Measurements from ENCODE around the gene PSG6. TPM values are rescaled to one million over a fixed set of nuclear protein-coding genes. Genes with fewer than 3 reads are reported as not detected.
"Not testable (repeated sequence)": the region's sequence is repeated elsewhere in the genome, so short reads cannot be mapped to it uniquely, and the experiment has no call there.

The PSG6 gene
- total RNA-seq, 1 experiment from 2014 or later: 0.79 TPM

DNA sequence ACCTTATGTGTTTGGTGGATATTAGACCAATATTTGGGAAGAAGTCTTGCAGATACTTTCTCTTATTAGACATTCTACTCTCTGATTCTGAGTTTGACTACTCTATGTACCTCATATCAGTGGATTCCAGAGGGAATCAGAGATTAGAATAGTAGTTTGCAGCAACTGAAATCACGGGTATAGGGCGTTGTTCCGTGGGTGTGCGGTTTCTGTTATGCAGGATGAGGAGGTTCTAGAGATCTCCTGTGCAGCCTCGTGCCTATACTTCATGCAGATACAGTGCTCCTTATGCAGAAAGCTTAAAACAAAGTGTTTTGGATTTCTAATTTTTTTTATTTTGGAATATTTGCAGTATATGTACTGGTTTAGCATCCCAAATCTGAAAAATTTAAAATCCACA lies 6.0 kb downstream of the PSG6 start:
- DNase-seq (ENCODE audit: low read depth): not testable (repeated sequence)

DNA sequence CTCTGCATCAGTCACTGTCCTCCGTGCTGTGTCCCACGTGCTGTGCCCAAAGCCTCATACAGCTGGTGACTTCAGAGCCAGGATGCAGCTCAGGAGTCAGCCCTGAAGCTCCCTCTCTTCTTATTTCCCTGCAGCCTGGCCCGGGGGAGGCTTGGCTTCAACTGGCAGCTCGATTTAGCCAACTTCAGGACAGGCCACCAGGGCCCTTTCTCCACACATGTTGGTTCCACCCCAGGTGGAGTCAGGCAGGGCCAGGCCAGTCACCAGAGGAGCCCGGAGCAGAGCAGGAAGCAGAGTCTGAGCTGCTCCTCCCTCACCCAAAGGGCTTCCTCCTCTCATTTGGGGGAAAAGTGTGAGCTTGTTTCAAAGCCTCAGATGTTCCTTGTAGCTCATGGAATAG lies 11.5 kb downstream of the PSG6 start:
- not testable (repeated sequence) for DNase-seq (ENCODE audit: low read depth)

DNA sequence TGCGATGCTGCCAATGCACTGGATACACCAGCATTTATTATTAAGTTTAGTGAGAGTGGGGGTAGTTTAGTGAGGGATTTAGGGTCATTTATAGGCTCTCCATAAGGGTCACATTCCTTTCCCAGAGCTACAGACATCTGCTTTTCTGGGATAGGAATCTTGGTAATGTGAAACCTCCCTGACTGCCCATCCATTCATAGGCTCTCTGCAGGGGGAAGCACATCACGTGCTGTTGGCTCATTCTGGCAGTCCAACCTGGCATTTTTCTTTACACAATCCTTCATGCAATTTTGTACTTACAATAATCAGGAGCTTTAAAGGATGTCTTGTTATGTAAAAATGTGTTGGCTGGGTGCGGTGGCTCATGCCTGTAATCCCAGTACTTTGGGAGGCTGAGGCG lies 17.1 kb downstream of the PSG6 start:
- DNase-seq (ENCODE audit: low read depth): not testable (repeated sequence)

DNA sequence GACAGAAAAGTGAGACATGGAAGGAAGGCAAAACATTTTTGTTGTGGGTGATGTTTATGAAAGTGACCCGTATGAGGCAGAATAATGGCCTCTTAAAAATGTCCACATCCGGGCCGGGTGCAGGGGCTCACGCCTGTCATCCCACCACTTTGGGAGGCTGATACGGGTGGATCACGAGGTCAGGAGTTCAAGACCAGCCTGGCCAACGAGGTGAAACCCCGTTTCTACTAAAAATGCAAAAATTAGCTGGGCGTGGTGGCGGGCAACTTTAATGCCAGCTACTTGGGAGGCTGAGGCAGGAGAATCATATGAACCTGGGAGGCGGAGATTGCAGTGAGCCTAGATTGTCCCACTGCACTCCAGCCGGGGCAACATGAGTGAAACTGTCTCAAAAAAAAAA lies 18.0 kb downstream of the PSG6 start:
- peak; percentile 28 for DNase-seq (ENCODE audit: low read depth)

DNA sequence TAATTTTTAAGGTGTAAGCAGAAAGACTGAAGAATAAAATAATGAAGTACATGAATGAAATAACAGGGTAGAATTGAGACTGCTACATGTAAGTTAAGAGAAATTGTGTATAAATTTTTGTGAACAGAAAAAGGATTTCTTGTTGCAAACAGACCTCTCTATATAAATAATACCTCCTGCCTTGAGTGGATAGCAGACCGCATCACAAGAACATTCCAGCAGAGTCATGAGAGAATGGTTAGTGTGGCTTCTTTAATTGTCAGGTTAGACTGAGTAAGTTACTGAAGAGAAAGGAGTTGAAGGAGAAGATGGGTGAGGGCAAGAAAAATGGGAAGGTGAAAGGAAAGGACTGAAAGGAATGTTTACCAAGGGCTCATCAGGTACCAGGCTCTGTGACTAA lies 18.6 kb downstream of the PSG6 start:
- peak; percentile 54 for DNase-seq (ENCODE audit: low read depth)

DNA sequence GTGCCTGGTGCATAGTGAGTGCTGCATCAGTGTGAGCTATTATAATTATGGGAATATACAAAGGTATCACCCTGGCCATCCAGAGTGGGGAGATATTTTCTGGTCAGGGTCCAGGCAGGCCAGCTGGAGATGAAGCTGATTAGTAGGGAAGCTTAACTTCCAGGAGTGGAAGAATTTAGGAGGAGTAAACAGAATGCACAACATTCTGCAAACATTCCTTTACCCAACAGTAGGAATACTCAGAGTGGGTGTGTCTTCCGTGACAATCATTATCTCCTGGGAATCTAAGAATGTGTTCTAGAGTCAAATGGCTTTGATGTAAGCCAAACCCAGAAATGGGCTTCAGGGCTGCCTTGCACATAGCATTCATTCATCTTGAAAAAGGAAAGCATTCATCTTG lies 19.0 kb downstream of the PSG6 start:
- DNase-seq (ENCODE audit: low read depth): peak; percentile 60

DNA sequence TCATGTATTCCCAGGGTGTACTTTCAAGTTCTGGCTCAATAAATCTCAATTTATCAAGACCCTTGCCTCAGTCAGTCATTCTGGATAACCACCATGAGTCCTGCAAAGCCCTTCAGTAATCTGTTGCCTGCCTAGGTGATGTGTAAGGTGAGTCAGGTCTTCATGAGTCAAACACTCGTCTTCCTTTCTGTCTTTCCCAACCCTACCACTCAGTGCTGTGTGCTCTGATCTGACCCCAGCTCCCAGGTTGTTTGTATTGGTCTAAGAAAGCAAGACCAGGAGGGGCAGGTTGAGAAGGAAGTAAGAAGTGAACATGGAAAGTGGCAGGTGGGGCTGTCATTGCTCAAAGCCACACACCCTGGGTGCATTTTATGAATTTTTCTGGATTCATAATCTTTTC lies 20.0 kb downstream of the PSG6 start:
- DNase-seq (ENCODE audit: low read depth): peak; percentile 67

DNA sequence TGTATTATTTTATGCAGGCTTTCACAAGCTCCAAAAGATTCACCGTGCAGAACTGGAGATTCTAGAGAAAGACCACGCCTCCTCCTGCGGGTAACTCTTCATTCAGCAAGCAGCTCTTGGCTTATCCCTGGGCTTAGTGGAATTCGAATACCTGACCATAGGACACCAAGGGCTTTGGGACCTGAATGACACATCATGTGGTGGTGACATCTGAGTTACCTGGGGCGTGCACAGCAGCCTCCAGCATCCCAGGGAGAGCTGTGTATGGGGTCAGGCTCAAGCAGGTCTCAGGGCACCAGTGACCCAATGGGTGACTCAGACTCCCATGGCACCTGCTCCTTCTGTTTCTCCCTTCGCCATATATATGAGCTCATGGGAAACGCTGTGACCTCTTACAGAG lies 27.2 kb downstream of the PSG6 start:
- DNase-seq (ENCODE audit: low read depth): not testable (repeated sequence)

DNA sequence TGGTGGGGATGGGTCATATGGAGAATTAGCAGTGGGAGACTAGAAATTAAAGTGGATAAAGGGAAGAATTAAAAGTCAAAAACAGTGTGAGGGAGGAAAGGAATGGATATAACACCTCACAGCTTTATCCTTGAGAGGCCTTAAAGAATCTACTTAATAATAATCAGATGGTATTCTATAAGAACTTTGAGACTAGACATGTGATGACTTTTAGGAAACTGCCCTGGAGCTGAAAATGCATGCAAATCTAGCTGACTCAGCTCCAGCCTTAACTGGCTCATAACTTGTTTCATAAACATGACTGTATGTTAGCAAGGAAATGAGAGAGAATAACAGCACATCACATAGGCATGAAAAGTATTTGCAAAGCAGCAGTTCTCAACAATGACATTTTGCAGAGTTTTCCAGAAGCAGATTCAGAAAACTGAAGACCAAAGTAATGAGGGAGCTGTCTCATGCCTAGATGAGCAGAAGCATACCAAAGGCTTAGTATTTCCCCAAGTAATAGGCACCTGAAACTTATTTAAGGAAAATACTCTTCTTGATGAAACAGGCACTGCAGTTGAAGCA lies 29.7 kb downstream of the PSG6 start:
- DNase-seq (ENCODE audit: low read depth): not testable (repeated sequence)

DNA sequence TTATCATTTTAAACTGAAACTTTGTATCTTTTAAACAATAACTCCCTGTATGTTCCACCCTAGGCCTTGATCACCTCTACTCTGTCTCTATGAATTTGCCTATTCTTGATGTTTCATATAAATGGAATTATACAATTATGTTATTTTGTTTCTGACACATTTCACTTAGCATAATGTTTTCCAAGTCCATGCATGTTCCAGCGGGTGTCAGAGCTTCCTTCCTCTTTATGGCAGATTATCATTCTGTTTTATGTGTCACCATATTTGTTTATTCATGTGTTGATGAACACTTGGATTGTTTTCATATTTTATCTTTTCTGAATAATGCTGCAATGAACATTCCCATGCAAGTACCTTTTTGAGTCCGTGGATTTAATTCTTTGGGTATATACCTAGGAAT lies 35.0 kb downstream of the PSG6 start:
- DNase-seq (ENCODE audit: low read depth): not testable (repeated sequence)

DNA sequence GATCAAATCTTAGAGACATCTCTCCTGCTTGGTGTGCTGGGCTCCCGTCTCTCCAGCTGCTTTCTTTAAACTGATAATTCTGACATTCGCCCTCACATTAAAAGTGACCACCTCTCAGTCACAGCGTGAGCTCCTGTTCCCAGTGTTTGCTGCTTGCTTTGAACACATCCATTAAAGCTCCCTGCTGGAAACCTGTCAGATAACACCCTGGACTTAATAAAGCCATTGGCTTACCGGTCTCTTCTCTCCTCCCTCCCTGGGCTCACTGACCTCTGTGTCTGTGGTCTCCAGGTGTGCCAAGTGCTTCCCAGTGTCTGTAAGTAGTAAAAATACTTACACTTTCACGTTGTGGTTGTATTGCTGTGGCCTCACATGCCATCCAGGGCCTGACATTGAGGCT lies 35.7 kb downstream of the PSG6 start:
- DNase-seq (ENCODE audit: low read depth): not testable (repeated sequence)

DNA sequence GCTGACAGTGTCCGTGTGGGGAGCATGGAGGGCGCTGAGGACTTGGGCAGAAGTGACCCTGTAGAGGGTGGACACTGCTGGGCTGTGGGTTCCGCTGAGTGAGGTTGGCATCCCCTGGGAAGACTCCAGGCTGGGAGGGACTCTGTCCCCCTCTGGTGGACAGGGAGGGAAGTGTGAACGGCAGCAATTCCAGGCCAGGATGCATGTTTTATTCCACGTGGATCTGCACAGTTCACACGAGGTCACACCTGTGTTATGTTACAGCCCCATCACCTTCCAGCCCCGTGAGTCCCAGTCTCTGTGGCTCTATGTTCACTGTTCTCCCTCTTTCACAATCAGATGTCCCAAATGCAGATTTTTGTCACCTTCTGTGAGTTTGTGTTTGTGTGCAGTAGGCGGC lies 36.4 kb downstream of the PSG6 start:
- DNase-seq (ENCODE audit: low read depth): peak; percentile 27

DNA sequence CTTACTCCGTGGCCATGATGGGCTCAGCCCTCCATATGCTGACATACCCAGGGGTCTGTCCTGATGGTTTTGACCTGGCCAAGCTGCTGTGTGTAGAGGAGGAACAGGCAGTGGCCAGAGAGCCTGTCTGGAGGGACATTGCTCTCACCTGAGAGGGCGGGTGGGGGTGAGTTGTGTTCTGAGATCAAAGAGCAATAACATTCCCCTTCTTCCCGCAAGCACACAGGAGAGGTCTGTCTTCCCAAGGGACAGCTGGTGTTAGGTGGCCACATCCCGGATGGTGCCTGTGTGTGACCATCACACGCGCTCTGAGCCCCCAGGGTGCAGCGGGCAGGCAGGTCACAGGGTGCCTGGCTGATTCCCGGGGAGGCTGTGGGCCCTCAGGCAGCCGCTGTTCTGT lies 37.1 kb downstream of the PSG6 start:
- not testable (repeated sequence) for DNase-seq (ENCODE audit: low read depth)

DNA sequence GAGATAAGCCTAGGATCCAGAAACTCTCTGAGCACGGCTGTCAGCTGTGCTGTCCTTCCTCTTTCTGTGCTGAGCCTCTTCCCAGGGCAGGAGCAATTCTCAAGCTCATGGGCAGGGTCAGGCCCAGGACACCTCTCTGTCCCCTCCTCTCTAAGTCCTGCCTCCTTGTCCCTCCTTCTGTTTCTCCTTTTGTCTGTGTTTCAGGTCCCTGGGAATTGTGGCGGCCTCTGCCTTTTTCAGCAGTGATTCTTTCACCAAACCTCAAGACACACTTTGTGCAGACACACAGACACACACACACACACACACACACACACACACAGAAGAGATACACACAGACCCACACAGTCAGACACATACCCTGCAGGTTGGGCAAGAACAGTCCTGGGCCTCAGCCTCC lies 38.1 kb downstream of the PSG6 start, which contains the start of gene PSG1:
PSG1 (minus strand) TSS at position 101 of the 400 bp plus-strand sequence. CDS start 132 bp downstream, outside the sequence.
- DNase-seq (ENCODE audit: low read depth): no peak

DNA sequence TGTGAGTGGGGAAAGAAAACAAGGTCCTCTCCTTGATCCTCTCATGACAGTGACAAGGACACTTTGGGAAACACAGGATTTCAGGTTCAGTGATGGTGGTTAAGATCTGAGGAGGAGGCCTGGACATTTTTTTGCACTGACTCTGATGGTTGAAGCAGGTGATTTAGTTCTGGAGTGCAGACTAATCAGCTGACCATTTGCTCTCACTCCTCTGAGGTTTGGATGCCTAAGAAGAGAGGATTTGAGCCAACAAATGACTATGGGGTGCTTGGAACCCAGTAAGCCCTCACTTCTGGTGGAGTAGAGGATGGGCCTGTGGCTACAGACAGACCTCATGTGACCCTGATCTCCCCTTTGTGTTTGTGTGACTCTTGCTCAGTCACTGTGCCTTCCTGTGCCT lies 41.1 kb downstream of the PSG6 start:
- DNase-seq (ENCODE audit: low read depth): peak; percentile 90

DNA sequence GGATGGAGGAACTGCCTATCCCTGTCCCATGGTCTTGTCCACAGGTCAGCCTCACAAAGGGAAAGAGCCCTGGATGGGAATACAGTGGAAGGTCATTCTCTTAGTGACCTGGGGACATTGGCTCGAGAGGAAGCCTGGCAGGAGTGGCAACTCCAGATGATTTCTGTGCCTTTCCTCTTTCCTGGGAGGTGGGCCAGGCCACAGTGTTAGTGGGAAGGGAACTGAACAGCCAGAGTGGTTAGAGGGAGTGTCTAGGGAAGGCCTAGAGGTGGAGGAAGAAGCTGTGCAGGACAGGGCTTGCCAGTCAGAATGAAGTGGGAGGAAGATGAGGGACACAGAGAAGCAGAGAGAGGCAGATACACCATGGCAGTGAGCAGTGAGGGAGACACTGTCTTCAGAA lies 41.8 kb downstream of the PSG6 start:
- DNase-seq (ENCODE audit: low read depth): peak; percentile 87

DNA sequence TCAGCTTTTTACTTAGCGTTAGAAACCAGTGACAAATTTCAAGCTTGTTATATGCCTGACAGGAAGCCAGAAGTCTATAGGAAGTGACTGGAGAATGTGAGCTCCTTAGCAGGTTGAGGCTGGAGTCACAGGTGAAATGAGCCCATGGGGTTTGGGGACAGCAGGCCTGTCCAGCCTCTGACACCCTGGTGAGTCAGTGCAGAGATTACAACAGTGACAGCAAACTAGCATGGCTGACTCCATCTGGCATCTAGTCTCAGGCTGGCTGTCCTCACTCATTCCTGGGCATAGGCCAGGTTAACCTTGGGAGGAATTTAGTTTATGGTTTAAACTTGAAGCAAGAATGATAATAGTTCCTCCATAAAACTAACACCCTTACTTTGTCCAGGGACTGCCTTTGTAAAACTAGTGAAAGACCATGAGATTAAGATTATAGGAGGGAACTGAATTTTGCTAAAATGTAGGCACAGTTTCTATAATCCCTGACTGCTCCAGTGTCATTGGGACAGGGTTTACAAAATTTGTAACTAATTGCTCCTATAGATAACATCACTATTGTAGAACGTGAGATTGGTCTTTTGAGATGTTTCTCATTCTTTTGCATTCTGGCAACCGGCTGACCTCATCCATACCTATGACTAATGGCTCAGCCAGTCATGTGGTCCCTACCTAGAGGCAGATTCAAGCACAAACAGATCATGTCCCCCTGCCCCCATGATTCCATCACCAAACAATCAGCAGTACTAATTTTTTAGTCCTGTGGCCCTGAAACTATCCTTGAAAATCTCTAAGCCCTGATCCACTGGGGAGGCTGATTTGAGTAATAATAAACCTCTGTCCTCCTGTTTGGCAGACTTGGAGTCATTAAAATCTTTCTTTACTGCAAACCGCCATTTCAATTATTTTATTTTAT lies 42.5 kb downstream of the PSG6 start:
- peak; percentile 90 for DNase-seq (ENCODE audit: low read depth)

DNA sequence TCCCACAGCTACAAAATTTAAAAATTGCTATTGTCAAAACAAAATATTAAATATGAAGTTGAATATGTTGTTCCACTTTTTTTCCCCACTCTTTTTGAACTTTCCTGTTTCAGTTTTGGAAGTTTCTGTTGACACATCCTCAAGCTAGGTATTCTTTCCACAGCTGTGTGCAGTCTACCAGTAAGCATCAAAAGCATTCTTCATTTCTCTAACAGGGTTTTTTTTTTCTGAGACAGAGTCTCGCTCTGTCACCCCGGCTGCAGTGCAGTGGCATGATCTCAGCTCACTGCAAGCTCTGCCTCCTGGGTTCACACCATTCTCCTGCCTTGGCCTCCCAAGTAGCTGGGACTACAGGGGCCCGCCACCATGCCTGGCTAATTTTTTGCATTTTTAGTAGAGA lies 43.6 kb downstream of the PSG6 start:
- DNase-seq (ENCODE audit: low read depth): not testable (repeated sequence)

DNA sequence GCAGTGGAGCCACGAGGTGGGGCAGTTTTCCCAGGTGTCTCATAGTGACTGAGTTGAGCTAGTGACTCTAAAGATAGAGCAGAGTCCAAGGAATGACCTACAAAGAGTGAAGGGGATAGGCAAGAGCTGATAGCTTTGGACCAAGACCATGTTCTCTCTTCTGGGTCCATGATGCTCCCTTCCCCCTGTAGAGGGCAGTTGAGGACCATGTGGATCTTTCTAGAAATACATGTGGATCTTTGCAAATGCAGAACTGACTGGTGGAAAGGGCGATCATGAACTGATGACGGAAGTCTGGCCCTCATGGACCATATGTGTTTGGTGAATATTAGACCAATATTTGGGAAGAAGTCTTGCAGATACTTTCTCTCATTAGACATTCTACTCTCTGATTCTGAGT lies 45.1 kb downstream of the PSG6 start:
- no peak for DNase-seq (ENCODE audit: low read depth)

DNA sequence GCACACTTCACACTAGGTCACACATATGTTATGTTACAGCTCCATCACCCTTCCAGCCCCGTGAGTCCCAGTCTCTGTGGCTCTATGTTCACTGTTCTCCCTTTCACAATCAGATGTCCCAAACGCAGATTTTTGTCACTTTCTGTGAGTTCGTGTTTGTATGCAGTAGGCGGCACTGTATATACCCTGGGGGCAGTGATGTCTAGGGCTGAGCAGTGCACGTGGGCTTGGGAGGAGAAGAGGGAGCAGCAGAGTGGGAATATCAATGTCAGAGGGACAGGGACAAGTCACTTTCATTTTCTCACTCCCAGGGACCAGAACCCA lies 60.2 kb downstream of the PSG6 start:
- peak; percentile 23 for DNase-seq (ENCODE audit: low read depth)

DNA sequence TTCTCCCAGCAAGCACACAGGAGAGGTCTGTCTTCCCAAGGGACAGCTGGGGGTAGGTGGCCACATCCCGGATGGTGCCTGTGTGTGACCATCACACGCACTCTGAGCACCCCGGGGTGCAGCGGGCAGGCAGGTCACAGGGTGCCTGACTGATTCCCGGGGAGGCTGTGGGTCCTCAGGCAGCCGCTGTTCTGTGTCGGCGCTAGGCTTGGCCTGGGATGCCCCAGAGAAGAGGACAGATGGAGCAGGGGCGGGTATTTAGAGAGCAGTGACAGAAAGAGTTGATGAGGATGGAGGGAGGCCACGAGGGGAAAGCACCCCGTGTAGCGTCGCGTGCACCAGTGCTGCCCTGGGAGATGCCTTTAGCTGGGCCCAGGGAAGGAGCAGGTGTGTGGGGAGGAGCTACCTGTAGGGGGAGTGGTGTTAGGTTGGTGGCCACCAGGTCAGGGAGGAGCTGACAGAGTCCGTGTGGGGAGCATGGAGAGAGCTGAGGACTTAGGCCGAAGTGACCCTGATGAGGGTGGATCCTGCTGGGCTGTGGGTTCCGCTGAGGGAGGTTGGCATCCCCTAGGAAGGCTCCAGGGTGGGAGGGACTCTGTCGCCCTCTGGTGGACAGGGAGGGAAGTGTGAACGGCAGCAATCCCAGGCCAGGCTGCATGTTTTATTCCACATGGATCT lies 60.7 kb downstream of the PSG6 start:
- DNase-seq (ENCODE audit: low read depth): peak; percentile 26

DNA sequence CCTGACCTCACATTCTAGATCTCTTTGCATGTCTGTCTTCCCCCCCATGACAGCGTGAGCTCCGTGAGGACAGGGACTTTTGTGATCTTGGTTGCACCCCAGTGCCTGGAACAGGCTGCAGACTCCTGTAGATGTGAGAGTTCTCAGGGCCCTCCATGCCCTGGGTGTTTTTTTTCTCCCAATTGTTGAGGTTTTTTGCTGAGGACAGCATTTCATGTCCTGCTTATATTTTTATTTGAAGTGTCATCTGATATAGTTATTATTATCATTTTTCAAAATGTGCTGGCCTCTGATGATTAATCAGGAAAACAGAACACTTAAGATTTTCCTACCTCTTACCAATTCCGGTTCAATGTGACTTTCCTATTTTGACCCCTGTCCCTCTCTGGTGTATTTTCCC lies 62.9 kb downstream of the PSG6 start:
- not testable (repeated sequence) for DNase-seq (ENCODE audit: low read depth)

DNA sequence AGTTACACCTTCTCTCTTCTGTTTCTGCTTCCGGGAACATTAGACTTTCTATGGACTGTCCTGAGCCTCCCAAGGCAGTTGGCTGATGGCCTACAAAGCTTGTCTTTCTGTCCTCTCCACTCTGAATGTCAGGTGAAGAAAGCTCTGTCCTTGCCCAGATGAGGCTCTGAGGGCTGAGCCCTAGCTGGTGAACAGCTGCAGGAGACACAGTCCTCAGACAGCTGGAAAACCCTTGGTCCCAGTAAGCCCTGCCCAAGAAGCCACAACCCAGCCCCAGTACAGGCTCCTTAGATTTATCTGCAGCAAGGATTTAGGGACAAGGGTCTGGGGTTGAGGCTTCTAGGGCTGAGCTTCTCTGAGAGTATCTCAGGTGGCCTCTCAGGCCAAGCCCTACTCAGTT lies 64.5 kb downstream of the PSG6 start:
- not testable (repeated sequence) for DNase-seq (ENCODE audit: low read depth)
